Osteoblast (primary cell): ENCODE data around the gene IQCK. TPM values are rescaled to one million over a fixed set of nuclear protein-coding genes. Genes with fewer than 3 reads are reported as not detected.

Experiments
- DNase-seq: peaks from one replicate; pipeline ENCODE4 v3.0.0; 2011; ENCODE audit warnings: low spot score, mixed read lengths; ENCODE audit not compliant: insufficient read length; ENCODE audit errors: missing footprints
- H2AFZ ChIP-seq: 2 replicates; pipeline ENCODE4 v1.6.0; 2011; ENCODE audit warnings: mild to moderate bottlenecking, low read length
- H3K27ac ChIP-seq: 2 replicates; pipeline ENCODE4 v1.5.1; 2011; ENCODE audit warnings: mild to moderate bottlenecking, low read depth, low read length, moderate library complexity
- H3K27me3 ChIP-seq: 2 replicates; pipeline ENCODE4 v1.6.0; 2012; ENCODE audit warnings: mild to moderate bottlenecking, control low read depth, inconsistent platforms, low read length, moderate library complexity; ENCODE audit not compliant: insufficient read depth
- H3K36me3 ChIP-seq: 2 replicates; pipeline ENCODE4 v1.5.1; 2011; ENCODE audit warnings: mild to moderate bottlenecking, low read length, control low read depth, moderate library complexity; ENCODE audit not compliant: insufficient read depth
- H3K4me1 ChIP-seq: 2 replicates; pipeline ENCODE4 v1.5.1; 2011; ENCODE audit warnings: mild to moderate bottlenecking, low read length, control low read depth, moderate library complexity; ENCODE audit not compliant: insufficient read depth
- H3K4me2 ChIP-seq: 2 replicates; pipeline ENCODE4 v1.6.0; 2011; ENCODE audit warnings: mild to moderate bottlenecking, low read length; ENCODE audit not compliant: insufficient read depth
- H3K4me3 ChIP-seq: fragments of 200-600 bp; sonication (generic); 3 replicates; pipeline ENCODE4 v1.5.1; 2012; ENCODE audit warnings: mild to moderate bottlenecking, low read length, inconsistent platforms; ENCODE audit not compliant: insufficient read depth
- H3K79me2 ChIP-seq: 2 replicates; pipeline ENCODE4 v1.6.0; 2012; ENCODE audit warnings: mild to moderate bottlenecking, low read length, control low read depth, inconsistent platforms; ENCODE audit not compliant: insufficient read depth
- H3K9me3 ChIP-seq: 2 replicates; pipeline ENCODE4 v1.5.1; 2011; ENCODE audit warnings: low read depth, low read length, control low read depth
- H4K20me1 ChIP-seq: 2 replicates; pipeline ENCODE4 v1.6.0; 2012; ENCODE audit warnings: mild to moderate bottlenecking, low read length, control low read depth; ENCODE audit not compliant: insufficient read depth
- CTCF ChIP-seq: IDR thresholded peaks from 2 replicates; pipeline ENCODE4 v1.5.1; 2011; ENCODE audit warnings: mild to moderate bottlenecking, low read depth, low read length, moderate library complexity; ENCODE audit errors: extremely low read depth
- total RNA-seq: library from RNA; depleted of rRNA; stranded (reverse); fragments of >200 nt; gene quantifications from 2 replicates; pipeline ENCODE4 v1.2.3, GENCODE V29; 2012

IQCK gene
- total RNA-seq, 1 donor, result 8.7 TPM

- H3K79me2 ChIP-seq, result no peaks in the 10 kb centered on the region
- TF ChIP-seq CTCF, result no peak
- no peaks in the 10 kb centered on the region for H3K36me3 ChIP-seq
- H3K4me3 ChIP-seq, result no peak overlapping the region
- no peak overlapping the region for H3K27ac ChIP-seq
- H4K20me1 ChIP-seq, result no peaks in the 10 kb centered on the region
- no peaks in the 10 kb centered on the region for H3K4me1 ChIP-seq
- no peaks in the 10 kb centered on the region for H3K9me3 ChIP-seq
- DNase-seq, result no peak
- no peak overlapping the region for H3K4me2 ChIP-seq
- no peak overlapping the region for H2AFZ ChIP-seq
- no peaks in the 10 kb centered on the region for H3K27me3 ChIP-seq
Observed at GRCh38 chr16:19766988-19767387, 48.9 kb downstream of the IQCK start.

GRCh38 chr16:19767497-19767896, 49.4 kb downstream of the IQCK start:
- Histone ChIP-seq H3K4me3 (no peak overlapping the region), H4K20me1 (no peaks in the 10 kb centered on the region), H3K36me3 (no peaks in the 10 kb centered on the region), H3K9me3 (no peaks in the 10 kb centered on the region), H3K27me3 (no peaks in the 10 kb centered on the region), H3K79me2 (no peaks in the 10 kb centered on the region), H3K4me2 (no peak overlapping the region), H2AFZ (no peak overlapping the region), H3K27ac (no peak overlapping the region), H3K4me1 (no peaks in the 10 kb centered on the region)
- no peak for DNase-seq
- TF ChIP-seq CTCF, result no peak

GRCh38 chr16:19769239-19769638, 51.2 kb downstream of the IQCK start:
- Histone ChIP-seq H3K4me1 (no peaks in the 10 kb centered on the region), H3K4me3 (no peak overlapping the region), H3K79me2 (no peaks in the 10 kb centered on the region), H3K27ac (no peak overlapping the region), H3K27me3 (no peaks in the 10 kb centered on the region), H3K9me3 (no peaks in the 10 kb centered on the region), H3K36me3 (no peaks in the 10 kb centered on the region), H3K4me2 (no peak overlapping the region), H4K20me1 (no peaks in the 10 kb centered on the region), H2AFZ (no peak overlapping the region)
- TF ChIP-seq CTCF, result no peak
- no peak for DNase-seq

GRCh38 chr16:19771040-19771439, 53.0 kb downstream of the IQCK start:
- no peak overlapping the region for H2AFZ ChIP-seq
- H3K4me2 ChIP-seq, result no peak overlapping the region
- H3K4me3 ChIP-seq, result no peak overlapping the region
- no peaks in the 10 kb centered on the region for H3K9me3 ChIP-seq
- no peaks in the 10 kb centered on the region for H3K27me3 ChIP-seq
- no peaks in the 10 kb centered on the region for H3K4me1 ChIP-seq
- DNase-seq, result no peak
- H3K36me3 ChIP-seq, result no peaks in the 10 kb centered on the region
- no peak overlapping the region for H3K27ac ChIP-seq
- H4K20me1 ChIP-seq, result no peaks in the 10 kb centered on the region
- no peaks in the 10 kb centered on the region for H3K79me2 ChIP-seq
- no peak for TF ChIP-seq CTCF
